Measurements from ENCODE around the gene IFIT1. TPM values are rescaled to one million over a fixed set of nuclear protein-coding genes. Genes with fewer than 3 reads are reported as not detected.

Gene IFIT1
- total and polyA plus RNA-seq, 2 donors (not counting 3 experiments of a cell fraction or from before 2014, with no cell fraction given) = 0.51 to 0.75 TPM

GRCh38 chr10:89440226-89441009 is 48.0 kb downstream of the IFIT1 start:
- no peak overlapping the region for H2AFZ ChIP-seq (ENCODE audit: low read depth, low read length)
- BruUV-seq (replicated peaks) = no TSS peak
- no peak overlapping the region for H3K4me2 ChIP-seq (ENCODE audit: insufficient read depth, low read length)
- CTCF ChIA-PET = interaction anchor here (1.0 kb wide), 1 partner anchor 22 kb away, joined by 3 read pairs; no protein-coding TSS in a partner anchor
- H3K36me3 ChIP-seq (ENCODE audit: control insufficient read depth in 2 of 2, extremely low read depth in 1 of 2, insufficient read depth in 2 of 2, low read length in 2 of 2) = no peaks in the 10 kb centered on the region
- no peaks in the 10 kb centered on the region for H3K79me2 ChIP-seq (ENCODE audit: control insufficient read depth, insufficient read depth, low read length)
- H3K4me3 ChIP-seq (replicated peaks in 1 of 3; ENCODE audit: insufficient read depth in 1 of 3, low read depth in 1 of 3, low read length in 3 of 3) = no peak overlapping the region
- DNase-seq (ENCODE audit: low read depth, low spot score) (no peak), FAIRE-seq (no peak)
- H4K20me1 ChIP-seq (replicated peaks; ENCODE audit: control insufficient read depth, extremely low read depth, insufficient read depth, low read length) = no peaks in the 10 kb centered on the region
- dilution Hi-C loops (cut with MboI; ENCODE audit: extremely low pct_ligation_motif_present, low sequenced_read_pairs) = no loop called here
- POLR2A ChIA-PET = no interaction called here
- no peak overlapping the region for H3K27ac ChIP-seq (ENCODE audit: insufficient read depth, low read depth, low read length)
- H3K27me3 ChIP-seq (ENCODE audit: control insufficient read depth in 2 of 2, insufficient read depth in 2 of 2, low read length in 2 of 2) = no peaks in the 10 kb centered on the region
- H3K9me3 ChIP-seq (replicated peaks; ENCODE audit: control insufficient read depth, insufficient read depth, low read length) = no peaks in the 10 kb centered on the region
- peaks cover 4% of the 10 kb centered on the region for H3K4me1 ChIP-seq (ENCODE audit: control insufficient read depth, extremely low read depth, insufficient read depth, low read length)
- intact Hi-C loops (cut with micrococcal nuclease) = no loop called here
- TF ChIP-seq MYC (IDR thresholded peaks at IDR 0.05; ENCODE audit: low read depth, low read length) (no peak), POLR2AphosphoS5 (IDR thresholded peaks at IDR 0.05; ENCODE audit: insufficient read depth, low read depth, low read length) (no peak), GATA2 (IDR thresholded peaks at IDR 0.05; ENCODE audit: insufficient read depth, insufficient read length, low read depth, low read length) (no peak), JUN (IDR thresholded peaks at IDR 0.05; ENCODE audit: borderline replicate concordance, insufficient read depth, insufficient read length, low read depth) (no peak), FOS (IDR thresholded peaks at IDR 0.05; ENCODE audit: borderline replicate concordance, insufficient read depth, low read length) (no peak)
- TF ChIP-seq, protein P1, sequence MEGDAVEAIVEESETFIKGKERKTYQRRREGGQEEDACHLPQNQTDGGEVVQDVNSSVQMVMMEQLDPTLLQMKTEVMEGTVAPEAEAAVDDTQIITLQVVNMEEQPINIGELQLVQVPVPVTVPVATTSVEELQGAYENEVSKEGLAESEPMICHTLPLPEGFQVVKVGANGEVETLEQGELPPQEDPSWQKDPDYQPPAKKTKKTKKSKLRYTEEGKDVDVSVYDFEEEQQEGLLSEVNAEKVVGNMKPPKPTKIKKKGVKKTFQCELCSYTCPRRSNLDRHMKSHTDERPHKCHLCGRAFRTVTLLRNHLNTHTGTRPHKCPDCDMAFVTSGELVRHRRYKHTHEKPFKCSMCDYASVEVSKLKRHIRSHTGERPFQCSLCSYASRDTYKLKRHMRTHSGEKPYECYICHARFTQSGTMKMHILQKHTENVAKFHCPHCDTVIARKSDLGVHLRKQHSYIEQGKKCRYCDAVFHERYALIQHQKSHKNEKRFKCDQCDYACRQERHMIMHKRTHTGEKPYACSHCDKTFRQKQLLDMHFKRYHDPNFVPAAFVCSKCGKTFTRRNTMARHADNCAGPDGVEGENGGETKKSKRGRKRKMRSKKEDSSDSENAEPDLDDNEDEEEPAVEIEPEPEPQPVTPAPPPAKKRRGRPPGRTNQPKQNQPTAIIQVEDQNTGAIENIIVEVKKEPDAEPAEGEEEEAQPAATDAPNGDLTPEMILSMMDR (IDR thresholded peaks at IDR 0.05; ENCODE audit: extremely low read depth in 1 of 2, insufficient read depth in 1 of 2, low read depth in 1 of 2, low read length in 2 of 2) = no peak
- H3K9ac ChIP-seq (replicated peaks; ENCODE audit: extremely low read depth, insufficient read depth, low read length) = no peak overlapping the region
- no peaks in the 10 kb centered on the region for H3K9me1 ChIP-seq (replicated peaks; ENCODE audit: control insufficient read depth, extremely low read depth, insufficient read depth, low read length)

All from endothelial cell of umbilical vein (primary cell).